Amygdala (tissue), 56 donors: ENCODE data around the gene ATP12A.
A peak's percentile ranks its signal among the peaks of the same experiment; 100 is the strongest.

Experiments
- DNase-seq, 56 donors: peaks; one replicate each; lab custom pipeline; 2025; lab: John Stamatoyannopoulos, UW

The ATP12A gene

GRCh38 chr13:24662195-24663088 lies 17.8 kb upstream of the ATP12A start:
- DNase-seq = no peak

- DNase-seq = no peak
Observed at GRCh38 chr13:24663089-24663395, 17.2 kb upstream of the ATP12A start.

DNA sequence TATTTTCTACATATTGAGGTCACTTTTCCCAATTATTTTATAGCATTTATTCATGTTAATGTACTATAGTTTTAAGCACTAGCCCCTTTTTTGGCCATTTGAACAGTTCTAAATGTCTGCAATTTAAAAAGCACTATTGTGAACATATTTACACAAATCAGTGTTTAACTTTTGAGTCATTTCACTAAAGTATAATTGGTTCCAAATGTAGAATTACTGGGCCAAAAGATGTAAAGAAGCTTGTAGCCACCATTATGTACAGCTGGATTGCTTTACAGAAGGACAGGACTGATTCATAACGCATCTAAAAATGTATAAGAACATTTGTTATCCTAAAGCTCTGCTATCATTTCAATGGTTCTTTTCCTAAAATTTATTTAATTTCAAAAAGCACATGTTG lies 16.6 kb upstream of the ATP12A start:
- no peak for DNase-seq

GRCh38 chr13:24664726-24665409 lies 15.3 kb upstream of the ATP12A start:
- no peak for DNase-seq

DNA sequence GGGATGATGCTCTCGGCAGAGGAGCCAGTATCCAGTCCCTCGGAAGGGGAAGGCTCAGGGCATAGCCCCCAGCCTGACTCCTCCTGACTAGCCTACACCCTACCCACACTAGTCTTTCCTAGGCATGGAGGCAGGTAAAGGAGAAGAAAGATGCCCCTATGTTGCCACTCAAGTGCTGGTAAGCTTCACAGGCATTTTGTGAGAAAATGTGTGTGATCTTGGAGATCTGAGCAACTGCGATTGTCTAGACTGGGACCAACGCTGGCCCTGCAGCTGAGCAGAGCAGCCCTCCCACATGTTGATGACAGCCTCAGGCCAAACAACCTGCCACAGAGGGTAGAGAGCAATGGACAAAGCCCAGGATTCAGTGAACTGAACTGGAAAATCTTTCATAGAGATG lies 11.7 kb upstream of the ATP12A start:
- no peak for DNase-seq

DNA sequence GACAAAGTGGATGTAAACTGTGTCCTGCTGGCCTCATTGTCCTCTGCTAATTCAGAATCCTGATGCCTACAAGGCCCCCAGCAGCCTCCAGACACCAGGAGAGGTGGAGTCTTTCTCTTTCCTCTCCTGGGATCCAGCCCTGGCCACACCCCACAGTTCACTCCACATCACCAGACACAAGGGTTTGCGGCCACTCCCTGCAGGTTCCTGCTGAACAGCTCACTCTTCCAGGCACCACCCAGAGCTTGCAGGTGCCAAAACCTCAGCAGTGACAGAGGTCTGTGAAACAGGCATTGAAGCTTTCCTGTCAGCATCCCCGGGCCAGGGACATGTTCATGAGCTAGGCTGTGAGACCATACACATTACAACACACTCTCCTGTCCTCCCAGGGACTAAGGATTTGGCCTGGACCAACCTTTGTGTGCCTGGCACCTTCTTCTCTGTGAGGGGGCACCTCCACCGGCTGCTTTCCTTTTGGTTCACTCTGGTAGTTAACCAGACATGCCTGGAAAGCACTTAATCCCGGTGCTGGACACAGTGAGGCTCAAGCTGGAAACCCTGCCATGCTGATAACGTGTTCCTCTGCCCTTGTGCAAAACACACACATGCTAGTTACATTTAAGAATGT lies 11.1 kb upstream of the ATP12A start:
- no peak for DNase-seq

DNA sequence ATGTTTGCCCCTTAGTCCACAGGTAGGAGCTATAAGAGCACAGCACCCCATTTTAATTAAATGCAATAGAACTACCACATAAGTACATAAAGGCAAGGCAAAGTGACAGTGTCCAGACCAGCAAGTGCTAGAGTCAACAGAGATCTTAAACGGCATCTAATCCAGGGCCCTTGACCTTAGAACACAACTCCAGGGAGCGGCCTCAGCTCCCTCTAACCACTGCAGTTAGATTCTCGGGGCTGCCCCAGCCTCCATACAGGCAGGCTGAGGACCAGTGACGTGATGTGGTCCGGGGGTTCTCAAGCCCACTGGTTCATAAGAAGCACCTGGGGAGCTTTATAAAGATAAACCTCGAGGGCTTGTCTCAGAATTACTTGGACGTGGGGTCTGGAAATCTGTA lies 10.0 kb upstream of the ATP12A start:
- no peak for DNase-seq

DNA sequence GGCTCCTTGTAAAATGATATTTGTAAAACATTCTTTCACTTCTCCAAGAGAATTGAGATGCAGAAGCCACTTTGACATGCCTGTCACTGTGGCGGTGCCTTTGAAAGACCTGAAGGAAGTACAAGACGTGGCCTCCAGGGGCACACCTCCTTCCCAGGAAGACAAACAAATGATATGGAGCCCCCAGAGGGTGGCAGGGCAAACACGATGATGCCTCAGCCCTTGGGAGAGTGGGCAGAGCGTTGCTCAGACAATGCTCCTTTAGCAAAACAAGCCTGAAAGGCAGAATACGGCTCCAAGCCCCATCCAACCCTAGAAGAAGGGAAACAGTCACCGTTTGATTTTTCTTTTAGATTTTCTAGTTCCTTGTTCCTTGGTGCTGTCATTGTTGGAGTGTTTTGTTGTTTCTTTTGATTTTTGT lies 9.2 kb upstream of the ATP12A start:
- no peak for DNase-seq

DNA sequence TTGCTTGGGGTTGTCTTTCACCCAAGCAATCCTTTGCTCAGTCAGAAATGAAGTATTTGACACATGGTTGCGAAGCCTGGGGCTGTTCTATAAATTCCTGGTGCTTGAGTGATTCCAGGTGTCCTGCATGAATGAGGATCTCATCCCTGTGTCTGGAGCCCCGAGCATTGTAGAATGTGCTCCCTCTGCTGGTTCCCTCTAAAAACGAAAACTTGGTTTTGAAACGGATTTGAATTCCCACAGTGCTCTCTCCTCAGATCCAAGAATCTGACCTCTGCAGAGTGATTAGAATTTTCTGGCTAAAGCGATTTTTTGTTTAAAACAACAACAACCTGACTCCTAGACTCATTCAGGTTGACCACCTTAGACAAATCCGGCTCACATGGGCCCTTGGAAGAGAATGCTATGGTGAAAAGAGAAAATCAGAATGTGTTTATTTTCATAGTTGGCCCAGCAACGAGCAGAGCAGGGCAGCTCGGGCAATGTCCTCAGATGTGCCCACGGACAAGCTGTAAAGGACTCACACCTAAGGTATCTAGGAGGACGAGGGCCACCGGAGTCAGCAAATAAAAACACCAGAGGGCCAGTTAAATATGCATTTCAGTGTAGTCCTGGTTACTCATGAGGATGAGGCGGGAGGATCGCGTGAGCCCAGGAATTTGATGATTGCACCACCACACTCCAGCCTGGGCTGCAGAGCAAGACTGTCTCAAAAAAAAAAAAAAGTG lies 8.7 kb upstream of the ATP12A start:
- peak in 7 of 56 donors; percentile 1 to 28 (median 8) for DNase-seq

- no peak for DNase-seq
Observed at GRCh38 chr13:24672141-24673132, 7.8 kb upstream of the ATP12A start.

DNA sequence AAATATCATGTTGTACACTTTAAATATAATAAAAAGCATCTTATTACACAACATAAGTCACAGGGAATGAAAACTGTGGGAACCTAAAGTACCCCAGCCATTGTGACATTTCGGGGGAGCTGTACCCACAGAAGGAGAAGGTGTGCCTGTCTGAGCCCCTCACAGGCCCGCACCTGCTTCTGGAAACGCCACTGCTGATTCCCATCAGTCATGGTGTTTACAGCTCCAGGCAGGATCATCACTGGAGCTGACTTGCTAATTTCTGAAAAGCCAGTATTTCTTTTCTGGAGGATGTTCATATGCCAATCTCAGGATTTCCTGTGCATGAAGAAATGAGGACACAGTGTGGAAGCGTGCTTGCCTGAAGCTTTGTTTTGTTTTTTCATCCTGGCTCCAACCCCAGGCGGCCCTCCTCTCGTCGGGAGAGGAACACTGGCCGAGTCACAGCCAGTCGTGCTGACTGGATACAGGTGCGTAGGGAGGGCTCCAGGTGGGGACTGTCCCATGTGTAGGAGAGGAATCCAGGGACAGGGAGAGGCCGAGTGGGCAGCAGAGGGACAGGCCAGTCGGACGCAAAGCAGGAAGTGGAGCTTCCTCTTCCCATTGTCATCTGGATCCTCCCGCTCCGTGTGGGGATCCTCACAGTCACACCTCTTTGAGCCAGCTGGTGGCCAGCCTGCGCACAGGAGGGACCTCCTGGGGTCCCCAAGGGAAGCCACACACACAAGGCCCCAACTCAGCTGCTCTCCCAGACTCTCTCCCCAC lies 4.2 kb upstream of the ATP12A start:
- DNase-seq = no peak

DNA sequence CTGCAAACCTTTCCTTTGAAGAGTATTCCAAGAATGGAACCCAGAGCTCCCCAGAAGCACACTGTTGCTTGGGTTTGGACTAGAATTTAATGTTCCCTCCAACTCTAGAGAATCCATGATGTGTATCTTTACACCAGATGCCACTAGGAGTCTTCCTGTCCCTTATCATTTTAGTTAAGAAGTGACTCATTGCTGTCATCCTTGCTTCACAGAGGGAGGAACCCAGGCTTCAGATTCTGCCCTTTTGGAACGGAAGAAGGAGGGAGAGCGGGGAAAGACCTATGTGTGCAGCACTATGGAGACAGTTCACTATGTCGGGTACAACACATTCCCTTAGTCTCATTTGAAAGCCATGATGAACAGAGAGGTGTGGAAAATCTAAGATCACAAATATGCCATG lies 2.1 kb upstream of the ATP12A start:
- no peak for DNase-seq

DNA sequence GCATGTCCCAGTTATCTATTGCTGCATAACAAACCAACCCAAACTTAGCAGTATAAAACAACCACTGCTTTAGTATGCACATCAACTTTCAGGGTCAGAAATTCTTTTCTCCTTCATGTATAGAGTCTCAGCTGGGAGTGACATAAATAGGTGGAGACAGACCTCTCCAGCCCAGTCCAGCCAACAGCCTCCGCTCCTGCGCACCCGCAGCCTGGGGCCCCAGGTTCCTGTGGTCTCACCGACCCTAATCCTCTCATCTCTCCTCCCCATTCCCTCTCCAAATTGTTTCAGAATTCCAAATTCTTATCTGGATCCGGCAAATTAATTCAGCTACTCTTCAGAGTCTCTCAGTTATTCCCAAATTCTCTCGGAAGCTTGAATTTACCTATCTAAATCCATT lies 522 bp upstream of the ATP12A start:
- DNase-seq = no peak

DNA sequence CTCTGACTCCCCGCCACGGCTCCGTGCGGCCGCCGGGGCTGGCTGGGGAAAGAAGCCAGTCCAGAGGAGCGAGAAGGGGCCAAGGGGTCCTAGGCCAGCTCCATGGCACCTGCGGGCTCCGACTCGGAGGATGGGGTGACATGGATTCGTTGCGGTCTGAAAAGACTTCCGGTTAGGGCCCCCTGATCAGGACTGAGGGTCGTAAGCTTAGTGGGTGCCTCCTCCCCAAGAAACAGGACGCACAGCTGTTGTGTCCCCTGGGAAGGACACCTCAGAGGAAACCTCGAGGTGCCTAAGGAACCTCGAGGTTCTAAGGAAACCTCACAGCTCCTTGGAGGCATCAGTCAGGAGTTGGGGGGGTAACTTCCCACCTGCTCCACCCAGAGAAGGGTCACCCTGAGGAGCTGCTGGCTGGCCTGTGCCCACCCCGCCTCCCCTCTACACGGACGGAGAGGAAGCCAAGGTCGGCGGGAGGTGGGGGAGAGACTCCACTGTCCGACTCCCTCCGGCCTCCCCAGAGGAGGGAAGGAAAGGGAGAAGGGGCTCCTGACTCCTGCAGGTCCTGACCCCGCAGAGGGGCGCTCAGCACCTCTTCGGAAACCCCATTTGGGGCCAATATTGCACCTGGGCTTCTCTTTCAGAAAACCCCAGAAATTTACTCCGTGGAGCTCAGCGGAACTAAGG lies 855 bp downstream of the ATP12A start:
- no peak for DNase-seq

DNA sequence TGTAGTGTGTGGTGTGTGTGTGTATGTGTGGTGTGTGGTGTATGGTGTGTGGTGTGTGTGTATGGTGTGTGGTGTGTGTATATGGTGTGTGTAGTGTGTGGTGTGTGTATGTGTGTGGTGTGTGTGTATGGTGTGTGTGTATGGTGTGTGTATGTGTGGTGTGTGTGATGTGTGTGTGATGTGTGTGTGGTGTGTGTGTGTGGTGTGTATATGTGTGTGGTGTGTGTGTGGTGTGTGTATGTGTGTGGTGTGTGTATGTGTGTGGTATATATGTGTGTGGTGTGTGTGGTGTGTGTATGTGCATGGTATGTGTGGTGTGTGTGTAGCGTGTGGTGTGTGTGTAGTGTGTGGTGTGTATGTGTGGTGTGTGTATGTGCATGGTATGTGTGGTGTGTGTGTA lies 1.7 kb downstream of the ATP12A start:
- no peak for DNase-seq

- no peak for DNase-seq
Observed at GRCh38 chr13:24682353-24682752, 2.1 kb downstream of the ATP12A start.

DNA sequence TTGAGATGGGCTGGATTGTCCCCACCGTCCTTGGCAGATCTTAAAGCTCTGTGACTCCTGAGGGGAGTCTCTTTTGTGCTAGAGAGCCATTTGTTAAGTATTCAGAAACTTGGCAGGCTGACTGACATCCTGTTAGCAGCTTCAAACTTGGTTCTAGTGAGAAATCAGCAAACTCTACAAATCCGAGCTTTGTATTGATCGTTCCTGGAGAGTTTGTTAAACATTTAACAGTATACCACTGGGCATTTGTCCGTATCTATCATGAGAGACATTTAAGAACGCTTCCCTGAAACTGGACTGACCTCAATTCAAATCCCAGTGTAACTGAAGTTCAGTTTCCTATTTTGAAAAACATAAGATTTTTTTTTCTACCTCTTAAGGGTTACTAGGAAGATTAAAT lies 3.1 kb downstream of the ATP12A start:
- DNase-seq = no peak

DNA sequence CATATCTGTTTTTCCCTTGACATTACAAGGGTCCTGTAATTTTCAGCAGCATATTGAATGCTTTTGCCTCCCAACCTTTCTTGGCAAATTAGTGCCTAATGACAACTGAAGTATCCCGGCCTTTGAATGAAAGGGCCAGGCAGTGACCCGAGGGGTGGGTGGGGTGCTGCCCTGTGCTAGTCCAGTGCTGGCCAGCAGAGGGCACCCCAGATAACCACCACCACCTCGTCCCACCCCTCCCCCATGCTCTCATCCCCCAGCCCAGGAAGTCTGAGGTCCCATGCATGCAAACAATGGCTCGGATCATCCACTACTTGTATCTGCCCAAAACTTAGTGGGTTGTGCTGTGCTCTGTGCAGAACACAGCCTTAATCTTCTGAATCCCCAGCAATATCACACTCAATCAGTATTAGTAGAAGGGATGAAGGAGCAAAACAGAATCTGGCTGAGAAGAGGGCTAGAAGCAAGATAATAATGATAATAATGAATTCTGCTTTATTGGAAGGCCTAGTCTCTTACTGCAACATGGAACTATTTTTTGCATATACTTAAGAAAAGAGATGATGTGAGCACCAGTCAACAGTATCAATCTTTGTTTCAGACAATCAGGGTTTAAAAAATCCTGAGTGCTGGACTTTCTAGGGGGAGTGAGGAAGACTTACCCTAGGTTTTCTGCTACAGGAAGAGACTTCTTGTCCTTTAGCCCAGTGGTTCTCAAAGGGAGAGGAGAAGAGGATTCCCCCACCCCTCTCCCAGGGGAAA lies 3.8 kb downstream of the ATP12A start:
- peak in 37 of 56 donors; percentile 1 to 70 (median 28) for DNase-seq
